GM19397 (cell line): ENCODE data around the gene HDHD5.

Source experiments
- ATAC-seq: cut with Tn5 transposase; IDR thresholded peaks from one replicate; pipeline ENCODE4 v1.9.1; 2021; ENCODE audit warnings: mild to moderate bottlenecking, moderate library complexity; ENCODE audit not compliant: unreplicated experiment

HDHD5 gene

DNA sequence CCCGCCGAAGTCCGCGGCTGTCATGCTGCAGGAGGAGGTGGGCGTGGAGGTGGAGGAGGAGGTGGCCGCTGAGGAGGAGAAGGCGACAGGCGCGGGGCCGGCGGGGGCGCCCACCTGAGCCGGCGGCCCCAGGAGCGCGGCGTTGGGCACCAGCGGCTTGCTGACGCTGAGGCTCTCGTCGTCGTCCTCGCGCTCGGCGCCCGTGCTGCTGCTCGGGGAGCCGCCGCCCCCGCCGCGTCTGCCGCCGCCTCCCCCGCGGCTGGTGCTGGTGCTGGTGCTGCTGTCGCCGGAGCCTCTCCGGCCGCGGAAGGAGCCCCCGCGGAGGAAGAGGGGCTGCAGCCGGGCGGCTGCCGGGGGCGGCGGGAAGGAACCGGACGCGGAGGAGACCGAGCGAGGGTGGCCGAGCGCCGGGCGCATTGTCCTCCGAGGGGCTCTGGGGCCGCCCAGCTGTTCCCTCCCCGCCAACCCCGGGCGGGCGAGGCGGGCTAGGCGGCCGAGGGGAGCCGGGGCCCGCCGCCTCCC lies 38.3 kb downstream of the HDHD5 start:
- no peak for ATAC-seq

DNA sequence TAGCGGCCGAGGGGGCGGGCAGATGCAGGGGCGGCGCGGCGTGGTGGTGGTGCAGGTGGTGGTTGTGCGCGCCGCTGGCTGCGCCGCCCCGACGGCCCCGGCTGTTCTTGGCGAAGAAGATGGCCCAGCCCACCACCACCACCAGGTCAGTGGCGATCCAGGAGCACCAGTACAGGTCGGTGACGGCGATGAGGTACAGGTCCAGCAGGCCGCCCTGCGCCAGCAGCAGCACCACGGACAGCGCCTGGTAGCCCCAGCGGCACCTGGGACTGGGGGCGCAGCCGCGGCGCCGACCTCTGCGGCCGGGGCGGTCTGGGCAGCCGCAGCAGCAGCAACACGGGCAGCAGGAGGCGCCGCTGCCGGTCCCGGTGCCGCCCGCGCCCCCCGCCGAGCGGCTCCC lies 38.8 kb downstream of the HDHD5 start:
- ATAC-seq = no peak

GRCh38 chr22:17119481-17120202 lies 39.4 kb downstream of the HDHD5 start:
- no peak for ATAC-seq

DNA sequence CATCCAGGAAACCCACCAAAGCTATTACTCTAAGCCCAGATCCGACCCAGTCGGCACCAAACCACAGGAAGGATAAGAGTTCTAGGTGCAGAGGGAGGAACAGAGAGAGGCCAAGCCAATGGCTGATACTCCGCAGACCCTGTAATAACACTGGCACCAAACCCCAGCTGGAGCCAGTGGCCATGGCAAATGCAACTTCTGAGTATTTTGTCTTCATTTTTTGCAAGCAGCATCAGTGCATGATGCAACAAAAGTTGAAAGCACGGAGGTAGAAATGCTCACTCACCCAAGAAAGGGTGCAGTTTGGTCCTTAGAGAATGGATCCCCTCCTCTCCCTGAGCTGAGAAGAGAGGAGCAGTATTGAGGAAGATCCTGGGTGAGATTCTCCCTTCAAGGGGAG lies 40.7 kb downstream of the HDHD5 start:
- ATAC-seq = no peak

- ATAC-seq = no peak
These were observed 41.2 kb downstream of the HDHD5 start for GRCh38 chr22:17117890-17118289.

DNA sequence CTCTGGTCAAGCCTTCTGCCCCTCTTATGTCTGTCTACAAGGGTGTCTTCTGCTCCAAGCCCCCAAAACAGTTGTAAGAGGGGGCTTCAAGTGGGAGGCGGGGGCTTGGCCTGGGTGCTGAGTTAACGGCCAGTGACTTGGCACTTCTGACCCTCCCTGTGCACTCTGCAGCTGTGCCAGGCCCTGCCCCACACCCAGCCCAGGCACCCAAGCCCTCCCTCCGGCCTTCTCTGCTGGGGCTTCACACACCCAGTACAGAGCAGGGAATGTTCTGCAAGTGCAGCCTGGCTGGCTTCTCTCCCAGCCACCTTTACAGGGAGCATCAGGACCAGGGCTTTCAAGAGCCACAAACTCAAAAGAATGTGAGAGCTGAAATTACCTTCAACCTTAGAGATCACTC lies 41.7 kb downstream of the HDHD5 start:
- no peak for ATAC-seq

DNA sequence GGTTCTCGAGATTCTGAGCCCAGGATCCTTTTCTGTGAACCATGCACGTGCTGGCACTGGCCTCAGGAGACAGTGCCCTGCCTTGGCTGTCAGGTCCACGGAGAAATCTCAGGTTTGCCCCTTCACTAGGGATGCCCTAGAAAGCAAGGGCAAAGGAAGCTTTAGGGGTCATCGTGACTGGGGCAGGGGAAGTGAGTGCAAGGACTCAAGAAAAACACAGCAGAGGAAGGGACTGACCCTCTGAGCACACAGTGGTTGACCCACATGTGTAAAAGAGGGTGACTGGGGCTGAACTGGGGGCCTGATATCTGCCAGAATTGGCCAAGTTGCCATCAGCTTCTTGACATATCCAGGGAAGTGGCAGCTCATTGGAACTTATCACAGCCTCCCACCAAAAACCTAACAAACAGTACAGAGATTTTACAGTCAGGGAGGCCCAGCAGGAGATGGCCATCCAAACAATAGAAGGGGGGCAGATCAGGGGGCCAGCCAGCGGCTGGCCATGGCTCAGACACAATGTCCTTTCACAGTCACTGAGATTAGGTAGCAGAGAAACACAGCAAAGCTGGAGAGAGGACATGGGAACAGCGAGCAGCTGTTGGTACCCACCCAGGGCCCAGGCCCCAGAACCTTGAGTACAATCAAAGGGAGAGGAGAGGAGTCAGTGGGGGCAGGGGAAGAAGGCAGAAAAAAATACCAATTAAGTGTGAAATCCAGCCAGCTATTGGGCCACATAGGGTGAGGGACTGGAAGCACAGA lies 42.3 kb downstream of the HDHD5 start:
- ATAC-seq = no peak

DNA sequence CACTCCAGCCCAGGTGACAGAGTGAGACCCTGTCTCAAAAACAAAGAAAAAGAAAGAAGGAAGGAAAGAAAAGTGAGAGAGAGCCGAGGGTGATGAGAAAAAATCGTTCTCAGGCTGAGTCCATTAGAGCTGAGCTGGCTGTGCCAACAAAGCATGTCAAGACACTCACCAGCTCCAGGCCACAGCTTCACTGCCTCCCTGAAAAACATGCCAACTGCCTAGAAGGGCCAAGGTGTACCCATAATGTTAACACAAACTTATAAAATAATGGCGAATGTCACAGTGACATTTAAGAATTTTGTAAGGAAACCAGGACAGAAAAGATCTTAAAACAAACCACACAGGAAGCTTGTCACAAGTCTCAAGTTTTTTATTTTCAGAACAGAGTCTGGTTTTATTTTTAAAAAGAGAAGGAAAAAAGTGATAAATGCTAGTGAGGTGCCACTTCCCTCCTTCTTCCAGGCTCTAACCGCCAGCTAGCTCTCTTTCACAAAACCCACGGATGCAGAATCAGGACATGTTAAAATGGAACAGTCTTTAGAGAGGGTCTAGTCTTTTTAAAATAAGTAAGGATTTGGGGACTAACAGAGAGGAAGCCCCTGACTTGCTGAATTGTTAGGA lies 43.0 kb downstream of the HDHD5 start:
- ATAC-seq = no peak

GRCh38 chr22:17115236-17115635 lies 43.8 kb downstream of the HDHD5 start:
- ATAC-seq = no peak

- ATAC-seq = no peak
These were observed 44.2 kb downstream of the HDHD5 start for GRCh38 chr22:17114898-17115235.

- ATAC-seq = no peak
These were observed 44.7 kb downstream of the HDHD5 start for GRCh38 chr22:17114173-17114897.

GRCh38 chr22:17113600-17113999 lies 45.5 kb downstream of the HDHD5 start:
- no peak for ATAC-seq

- no peak for ATAC-seq
These were observed 46.5 kb downstream of the HDHD5 start for GRCh38 chr22:17112491-17113042.

GRCh38 chr22:17110791-17111550 lies 48.1 kb downstream of the HDHD5 start:
- no peak for ATAC-seq

GRCh38 chr22:17109976-17110375 lies 49.1 kb downstream of the HDHD5 start:
- ATAC-seq = no peak

- ATAC-seq = no peak
These were observed 49.8 kb downstream of the HDHD5 start for GRCh38 chr22:17109113-17109865.

DNA sequence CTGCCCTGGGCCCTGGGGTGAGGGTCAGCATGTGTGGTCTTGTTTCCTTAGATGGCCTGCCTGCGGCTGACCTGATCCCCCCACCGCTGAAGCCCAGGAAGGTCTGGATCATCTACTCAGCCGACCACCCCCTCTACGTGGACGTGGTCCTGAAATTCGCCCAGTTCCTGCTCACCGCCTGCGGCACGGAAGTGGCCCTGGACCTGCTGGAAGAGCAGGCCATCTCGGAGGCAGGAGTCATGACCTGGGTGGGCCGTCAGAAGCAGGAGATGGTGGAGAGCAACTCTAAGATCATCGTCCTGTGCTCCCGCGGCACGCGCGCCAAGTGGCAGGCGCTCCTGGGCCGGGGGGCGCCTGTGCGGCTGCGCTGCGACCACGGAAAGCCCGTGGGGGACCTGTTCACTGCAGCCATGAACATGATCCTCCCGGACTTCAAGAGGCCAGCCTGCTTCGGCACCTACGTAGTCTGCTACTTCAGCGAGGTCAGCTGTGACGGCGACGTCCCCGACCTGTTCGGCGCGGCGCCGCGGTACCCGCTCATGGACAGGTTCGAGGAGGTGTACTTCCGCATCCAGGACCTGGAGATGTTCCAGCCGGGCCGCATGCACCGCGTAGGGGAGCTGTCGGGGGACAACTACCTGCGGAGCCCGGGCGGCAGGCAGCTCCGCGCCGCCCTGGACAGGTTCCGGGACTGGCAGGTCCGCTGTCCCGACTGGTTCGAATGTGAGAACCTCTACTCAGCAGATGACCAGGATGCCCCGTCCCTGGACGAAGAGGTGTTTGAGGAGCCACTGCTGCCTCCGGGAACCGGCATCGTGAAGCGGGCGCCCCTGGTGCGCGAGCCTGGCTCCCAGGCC lies 50.6 kb downstream of the HDHD5 start:
- no peak for ATAC-seq

- ATAC-seq = no peak
These were observed 51.6 kb downstream of the HDHD5 start for GRCh38 chr22:17107547-17107810.
